Measurements from ENCODE around the gene NRAP.

The NRAP gene

GRCh38 chr10:113641702-113642101 lies 22.1 kb downstream of the NRAP start:
- Histone ChIP-seq H3K36me3 (ENCODE audit: insufficient read depth, low read length) (no peaks in the 10 kb centered on the region), H2AFZ (ENCODE audit: low read length) (no peak overlapping the region), H3K79me2 (ENCODE audit: insufficient read depth, low read length) (no peaks in the 10 kb centered on the region), H3K4me2 (ENCODE audit: low read depth, low read length, poor library complexity, severe bottlenecking) (no peak overlapping the region), H3K9me3 (ENCODE audit: insufficient read depth, low read depth, low read length) (no peaks in the 10 kb centered on the region), H3K9me2 (replicated peaks; ENCODE audit: low read depth, low read length) (no peaks in the 10 kb centered on the region), H3K4me1 (ENCODE audit: insufficient read depth, low read length, poor library complexity, severe bottlenecking) (no peaks in the 10 kb centered on the region), H3K4me3 (ENCODE audit: low read length, poor library complexity, severe bottlenecking) (no peak overlapping the region), H3K27me3 (ENCODE audit: insufficient read depth, low read length, poor library complexity, severe bottlenecking) (peaks cover 6% of the 10 kb centered on the region), H3F3A (ENCODE audit: low read depth) (no peaks in the 10 kb centered on the region), H3K9ac (ENCODE audit: low read depth, low read length, poor library complexity, severe bottlenecking) (no peak overlapping the region), H4K20me1 (ENCODE audit: insufficient read depth, low read length, poor library complexity, severe bottlenecking) (no peaks in the 10 kb centered on the region)
- no peak for TF ChIP-seq EZH2phosphoT487 (IDR thresholded peaks at IDR 0.05; ENCODE audit: borderline replicate concordance)
- TF ChIP-seq, protein P1, sequence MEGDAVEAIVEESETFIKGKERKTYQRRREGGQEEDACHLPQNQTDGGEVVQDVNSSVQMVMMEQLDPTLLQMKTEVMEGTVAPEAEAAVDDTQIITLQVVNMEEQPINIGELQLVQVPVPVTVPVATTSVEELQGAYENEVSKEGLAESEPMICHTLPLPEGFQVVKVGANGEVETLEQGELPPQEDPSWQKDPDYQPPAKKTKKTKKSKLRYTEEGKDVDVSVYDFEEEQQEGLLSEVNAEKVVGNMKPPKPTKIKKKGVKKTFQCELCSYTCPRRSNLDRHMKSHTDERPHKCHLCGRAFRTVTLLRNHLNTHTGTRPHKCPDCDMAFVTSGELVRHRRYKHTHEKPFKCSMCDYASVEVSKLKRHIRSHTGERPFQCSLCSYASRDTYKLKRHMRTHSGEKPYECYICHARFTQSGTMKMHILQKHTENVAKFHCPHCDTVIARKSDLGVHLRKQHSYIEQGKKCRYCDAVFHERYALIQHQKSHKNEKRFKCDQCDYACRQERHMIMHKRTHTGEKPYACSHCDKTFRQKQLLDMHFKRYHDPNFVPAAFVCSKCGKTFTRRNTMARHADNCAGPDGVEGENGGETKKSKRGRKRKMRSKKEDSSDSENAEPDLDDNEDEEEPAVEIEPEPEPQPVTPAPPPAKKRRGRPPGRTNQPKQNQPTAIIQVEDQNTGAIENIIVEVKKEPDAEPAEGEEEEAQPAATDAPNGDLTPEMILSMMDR (conservative IDR thresholded peaks at IDR 0.05; ENCODE audit: low read length) = no peak

DNA sequence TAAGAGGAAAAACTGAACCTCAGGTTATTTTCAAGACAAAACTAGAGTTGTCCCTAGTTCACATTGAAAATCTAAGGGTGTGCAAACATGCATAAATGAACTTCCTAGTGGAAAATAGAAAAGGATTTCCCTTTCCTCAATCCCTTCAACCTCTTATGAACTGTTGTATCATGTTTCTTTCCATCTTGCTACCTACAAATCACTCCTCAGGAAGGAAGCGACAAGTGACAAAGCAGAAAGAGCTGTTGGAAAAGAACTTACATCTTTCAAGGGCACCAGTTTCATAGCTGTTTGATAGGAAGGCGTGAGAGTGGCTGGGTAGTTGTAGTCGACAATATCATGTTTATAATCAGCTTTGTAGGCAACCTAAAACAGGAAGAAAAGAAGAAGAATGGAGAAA lies 23.9 kb downstream of the NRAP start:
- no peaks in the 10 kb centered on the region for H3K4me1 ChIP-seq (ENCODE audit: insufficient read depth, low read length, poor library complexity, severe bottlenecking)
- no peaks in the 10 kb centered on the region for H3K9me2 ChIP-seq (replicated peaks; ENCODE audit: low read depth, low read length)
- no peaks in the 10 kb centered on the region for H4K20me1 ChIP-seq (ENCODE audit: insufficient read depth, low read length, poor library complexity, severe bottlenecking)
- no peak overlapping the region for H3K4me3 ChIP-seq (ENCODE audit: low read length, poor library complexity, severe bottlenecking)
- no peaks in the 10 kb centered on the region for H3K9me3 ChIP-seq (ENCODE audit: insufficient read depth, low read depth, low read length)
- no peak overlapping the region for H3K4me2 ChIP-seq (ENCODE audit: low read depth, low read length, poor library complexity, severe bottlenecking)
- no peaks in the 10 kb centered on the region for H3K79me2 ChIP-seq (ENCODE audit: insufficient read depth, low read length)
- no peaks in the 10 kb centered on the region for H3K36me3 ChIP-seq (ENCODE audit: insufficient read depth, low read length)
- no peak overlapping the region for H2AFZ ChIP-seq (ENCODE audit: low read length)
- peaks cover 6% of the 10 kb centered on the region for H3K27me3 ChIP-seq (ENCODE audit: insufficient read depth, low read length, poor library complexity, severe bottlenecking)
- TF ChIP-seq, protein P1 (conservative IDR thresholded peaks at IDR 0.05; ENCODE audit: low read length) = no peak
- no peak for TF ChIP-seq EZH2phosphoT487 (IDR thresholded peaks at IDR 0.05; ENCODE audit: borderline replicate concordance)
- no peaks in the 10 kb centered on the region for H3F3A ChIP-seq (ENCODE audit: low read depth)
- H3K9ac ChIP-seq (ENCODE audit: low read depth, low read length, poor library complexity, severe bottlenecking) = no peak overlapping the region

DNA sequence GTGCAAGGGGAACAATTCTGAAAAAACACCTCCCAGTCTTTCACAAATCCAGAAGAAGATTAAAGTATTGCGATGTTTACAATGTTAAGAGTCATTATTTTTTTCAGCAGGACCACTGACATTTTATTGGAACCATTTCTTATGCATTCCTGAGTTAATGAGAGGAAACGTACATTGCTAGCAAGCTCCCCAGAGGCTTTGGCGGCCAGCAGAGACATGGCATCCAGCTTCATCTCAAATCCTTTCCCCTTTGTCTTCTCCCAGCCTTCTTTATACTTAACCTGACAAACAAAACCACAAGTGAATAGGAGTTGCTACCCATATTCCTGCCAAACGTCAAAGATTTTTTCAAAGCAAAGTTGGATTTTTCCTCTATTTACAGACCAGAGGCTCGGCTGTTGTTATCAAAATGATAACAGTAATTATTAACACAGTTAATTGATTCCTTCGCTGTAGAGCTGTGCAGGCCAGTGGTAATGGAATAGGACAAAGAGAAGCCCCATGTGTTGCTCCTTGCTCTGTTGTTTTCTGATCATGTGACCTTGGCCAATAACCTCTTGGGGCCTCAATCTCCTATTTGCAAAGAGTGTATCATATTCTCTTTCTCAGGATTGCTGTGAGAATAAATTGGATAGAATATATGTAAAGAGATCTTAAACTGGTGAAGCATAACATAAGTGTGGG lies 32.0 kb downstream of the NRAP start:
- Histone ChIP-seq H3K36me3 (ENCODE audit: insufficient read depth, low read length) (no peaks in the 10 kb centered on the region), H3K4me3 (ENCODE audit: low read length, poor library complexity, severe bottlenecking) (no peak overlapping the region), H3K4me1 (ENCODE audit: insufficient read depth, low read length, poor library complexity, severe bottlenecking) (no peaks in the 10 kb centered on the region), H3K79me2 (ENCODE audit: insufficient read depth, low read length) (no peaks in the 10 kb centered on the region), H3K9me3 (ENCODE audit: insufficient read depth, low read depth, low read length) (no peaks in the 10 kb centered on the region), H3K4me2 (ENCODE audit: low read depth, low read length, poor library complexity, severe bottlenecking) (no peak overlapping the region), H3K9me2 (replicated peaks; ENCODE audit: low read depth, low read length) (no peaks in the 10 kb centered on the region), H2AFZ (ENCODE audit: low read length) (no peak overlapping the region), H3K9ac (ENCODE audit: low read depth, low read length, poor library complexity, severe bottlenecking) (no peak overlapping the region), H4K20me1 (ENCODE audit: insufficient read depth, low read length, poor library complexity, severe bottlenecking) (no peaks in the 10 kb centered on the region), H3K27me3 (ENCODE audit: insufficient read depth, low read length, poor library complexity, severe bottlenecking) (no peaks in the 10 kb centered on the region), H3F3A (ENCODE audit: low read depth) (no peaks in the 10 kb centered on the region)
- no peak for TF ChIP-seq EZH2phosphoT487 (IDR thresholded peaks at IDR 0.05; ENCODE audit: borderline replicate concordance)
- TF ChIP-seq, protein P1 (conservative IDR thresholded peaks at IDR 0.05; ENCODE audit: low read length) = no peak
